ENCODE results near the gene DGKQ. TPM values are rescaled to one million over a fixed set of nuclear protein-coding genes. Genes with fewer than 3 reads are reported as not detected.
A peak's percentile ranks its signal among the peaks of the same experiment; 100 is the strongest.

DGKQ gene
- total RNA-seq, 1 donor = 11.2 TPM

GRCh38 chr4:1013225-1014073, 40.1 kb upstream of the DGKQ start:
- no peak overlapping the region for H3K4me3 ChIP-seq (ENCODE audit: low read depth, low read length)
- no peak for DNase-seq (ENCODE audit: low read depth)
- TF ChIP-seq, protein P1, sequence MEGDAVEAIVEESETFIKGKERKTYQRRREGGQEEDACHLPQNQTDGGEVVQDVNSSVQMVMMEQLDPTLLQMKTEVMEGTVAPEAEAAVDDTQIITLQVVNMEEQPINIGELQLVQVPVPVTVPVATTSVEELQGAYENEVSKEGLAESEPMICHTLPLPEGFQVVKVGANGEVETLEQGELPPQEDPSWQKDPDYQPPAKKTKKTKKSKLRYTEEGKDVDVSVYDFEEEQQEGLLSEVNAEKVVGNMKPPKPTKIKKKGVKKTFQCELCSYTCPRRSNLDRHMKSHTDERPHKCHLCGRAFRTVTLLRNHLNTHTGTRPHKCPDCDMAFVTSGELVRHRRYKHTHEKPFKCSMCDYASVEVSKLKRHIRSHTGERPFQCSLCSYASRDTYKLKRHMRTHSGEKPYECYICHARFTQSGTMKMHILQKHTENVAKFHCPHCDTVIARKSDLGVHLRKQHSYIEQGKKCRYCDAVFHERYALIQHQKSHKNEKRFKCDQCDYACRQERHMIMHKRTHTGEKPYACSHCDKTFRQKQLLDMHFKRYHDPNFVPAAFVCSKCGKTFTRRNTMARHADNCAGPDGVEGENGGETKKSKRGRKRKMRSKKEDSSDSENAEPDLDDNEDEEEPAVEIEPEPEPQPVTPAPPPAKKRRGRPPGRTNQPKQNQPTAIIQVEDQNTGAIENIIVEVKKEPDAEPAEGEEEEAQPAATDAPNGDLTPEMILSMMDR (IDR thresholded peaks at IDR 0.05; ENCODE audit: insufficient read depth, low read depth, low read length) = no peak

DNA sequence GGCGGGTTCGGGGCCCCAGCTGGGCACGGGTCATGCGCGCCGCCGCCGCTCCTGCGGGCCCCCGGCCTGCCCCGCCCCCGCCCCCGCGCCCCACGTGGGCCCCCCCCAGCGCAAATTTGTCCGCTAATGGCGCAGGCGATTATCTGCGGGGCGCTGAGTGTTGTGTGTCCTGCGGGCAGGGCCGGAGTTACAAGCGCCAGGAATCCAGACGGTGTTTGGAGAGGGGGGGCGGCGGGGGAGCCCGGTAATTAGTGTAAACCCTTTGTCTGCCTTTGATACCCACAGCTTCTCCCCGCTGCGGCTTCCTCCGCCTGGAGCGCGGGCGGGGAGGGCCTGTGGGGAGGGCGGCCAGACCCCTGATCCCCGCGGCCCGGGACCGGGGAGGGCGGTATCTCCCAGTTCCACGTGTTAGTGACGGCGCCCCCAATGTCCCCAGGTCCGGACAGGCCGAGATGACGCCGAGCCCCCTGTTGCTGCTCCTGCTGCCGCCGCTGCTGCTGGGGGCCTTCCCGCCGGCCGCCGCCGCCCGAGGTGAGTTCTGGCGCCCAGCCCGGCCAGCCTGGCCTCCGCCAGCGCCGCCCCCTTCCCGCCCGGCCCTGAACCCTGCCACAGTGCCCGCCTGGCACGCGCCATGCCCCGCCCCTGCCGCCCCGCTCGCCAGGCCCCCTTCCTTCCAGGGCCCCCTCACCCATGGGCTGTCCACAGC, 38.8 kb upstream of the DGKQ start:
- DNase-seq (ENCODE audit: low read depth) = no peak
- TF ChIP-seq, protein P1 (IDR thresholded peaks at IDR 0.05; ENCODE audit: insufficient read depth, low read depth, low read length) = no peak

GRCh38 chr4:1011666-1012033, 38.3 kb upstream of the DGKQ start:
- no peak overlapping the region for H3K4me3 ChIP-seq (ENCODE audit: low read depth, low read length)
- no peak for DNase-seq (ENCODE audit: low read depth)

More for the DNA sequence above, 38.8 kb upstream of the DGKQ start:
- H3K4me3 ChIP-seq (ENCODE audit: low read depth, low read length) = peak overlapping the region; percentile 54

DNA sequence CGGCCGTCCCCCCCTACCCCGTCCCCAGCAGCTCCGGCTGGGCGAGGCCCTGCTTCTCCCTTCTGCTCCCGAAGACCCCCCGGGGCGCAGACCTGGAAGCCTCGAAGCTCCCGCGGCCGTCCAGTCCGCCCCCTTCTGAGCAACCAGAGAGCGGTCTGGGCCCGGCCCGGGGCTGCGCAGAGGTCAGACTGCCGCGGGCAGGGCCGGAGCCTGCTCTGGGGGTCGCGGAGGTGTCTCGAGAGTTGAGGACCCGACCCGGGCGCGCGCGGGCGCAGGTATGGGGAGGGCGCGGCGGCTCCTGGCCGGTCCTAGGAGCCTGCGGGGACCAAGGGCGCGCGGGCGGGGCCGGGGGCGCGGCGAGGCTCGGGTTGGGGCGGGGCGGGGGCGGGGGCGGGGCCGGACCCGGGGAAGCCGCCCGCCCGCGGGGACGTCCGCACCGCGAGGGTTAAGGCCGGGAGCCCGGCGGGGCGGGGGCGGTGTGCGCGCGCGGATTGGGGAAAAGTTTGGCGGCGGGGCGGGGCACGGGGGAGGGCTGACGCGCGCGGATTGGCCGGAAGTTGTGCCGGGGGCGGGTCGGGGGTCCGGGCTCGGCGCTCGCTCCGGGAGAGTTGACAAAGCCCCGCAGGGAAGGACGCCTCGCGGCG, 37.8 kb upstream of the DGKQ start, which contains the start of gene FGFRL1:
TSS of gene FGFRL1 (plus strand) at position 605 of the 644 bp plus-strand sequence. CDS start 860 bp downstream, outside the sequence.
- DNase-seq (ENCODE audit: low read depth) = peak; percentile 88
- peak within 1 kb of the TSS; percentile 64 for H3K4me3 ChIP-seq (ENCODE audit: low read depth, low read length)
- TF ChIP-seq, protein P1 (IDR thresholded peaks at IDR 0.05; ENCODE audit: insufficient read depth, low read depth, low read length) = no peak

More at GRCh38 chr4:1011666-1012033, 38.3 kb upstream of the DGKQ start:
- TF ChIP-seq, protein P1 (IDR thresholded peaks at IDR 0.05; ENCODE audit: insufficient read depth, low read depth, low read length) = no peak

DNA sequence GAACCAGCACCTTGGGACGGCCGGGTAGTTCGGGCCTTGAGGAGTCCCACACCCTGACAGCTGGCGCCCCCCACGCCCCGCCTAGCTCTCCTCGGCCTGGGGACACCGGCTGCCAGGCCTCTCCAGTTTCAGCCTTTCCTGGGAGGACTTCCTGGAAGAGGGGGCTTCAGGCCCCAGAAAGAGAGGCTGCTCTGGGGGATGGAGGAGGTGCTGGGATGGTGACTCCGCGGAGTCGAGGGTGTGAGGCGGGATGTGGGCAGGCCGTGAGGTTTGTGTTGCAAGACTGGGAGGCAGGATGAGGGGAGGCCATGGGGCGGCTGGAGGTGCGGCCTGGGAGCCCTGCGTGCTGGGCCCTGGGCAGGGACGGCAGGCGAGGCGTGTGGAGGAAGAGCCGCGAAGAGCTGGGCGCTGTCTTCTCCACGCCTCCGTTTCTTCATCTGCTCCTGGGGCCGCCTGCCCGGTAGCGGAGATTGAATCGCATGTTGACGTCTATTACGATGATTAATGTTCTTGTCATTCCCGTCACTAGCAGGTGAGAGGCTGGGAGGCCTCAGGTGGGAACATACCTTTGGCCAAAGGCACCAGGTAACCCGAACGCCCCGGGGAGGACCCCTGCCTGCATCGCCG, 37.1 kb upstream of the DGKQ start:
- TF ChIP-seq, protein P1 (IDR thresholded peaks at IDR 0.05; ENCODE audit: insufficient read depth, low read depth, low read length) = no peak
- peak overlapping the region; percentile 64 for H3K4me3 ChIP-seq (ENCODE audit: low read depth, low read length)
- DNase-seq (ENCODE audit: low read depth) = peak; percentile 87

Measured in fibroblast of villous mesenchyme (primary cell).